HepG2 (cell line): Measurements from ENCODE around the gene AGAP3. TPM values are rescaled to one million over a fixed set of nuclear protein-coding genes. Genes with fewer than 3 reads are reported as not detected.

Source experiments
- BCL3 ChIP-seq: sonication (generic); formaldehyde crosslinking; IDR thresholded peaks from 2 replicates; pipeline ENCODE4 v1.5.1; 2020; ENCODE audit warnings: mild to moderate bottlenecking, missing genetic modification reagents, moderate library complexity
- CBX5 ChIP-seq: sonication (generic); formaldehyde crosslinking; IDR thresholded peaks from 2 replicates; pipeline ENCODE4 v1.4.0; 2020; ENCODE audit warnings: missing genetic modification reagents, borderline replicate concordance
- IKZF5 ChIP-seq: IDR thresholded peaks from 2 replicates; pipeline ENCODE4 v1.6.1; 2018; ENCODE audit warnings: missing genetic modification reagents, mild to moderate bottlenecking, missing compliant biosample characterization
- MTF2 ChIP-seq: sonication (generic); formaldehyde crosslinking; IDR thresholded peaks from 2 replicates; pipeline ENCODE4 v1.5.0; 2020; ENCODE audit warnings: missing genetic modification reagents, borderline replicate concordance
- SNAPC4 ChIP-seq: sonication (generic); formaldehyde crosslinking; IDR thresholded peaks from 2 replicates; pipeline ENCODE4 v1.4.0; 2020; ENCODE audit warnings: mild to moderate bottlenecking, missing genetic modification reagents
- ZNF614 ChIP-seq: IDR thresholded peaks from 2 replicates; pipeline ENCODE4 v1.6.1; 2018; ENCODE audit warnings: missing biosample characterization, missing genetic modification reagents, inconsistent platforms, borderline replicate concordance
- polyA plus RNA-seq, 8 experiments: library from polyadenylated mRNA; depleted of rRNA in 3 of 8; stranded (reverse) in 7 of 8; unstranded in 1 of 8; fragments of >200 nt; fragmentation: Illumina TruSeq in 4 of 8; extraction: Trizol in 4 of 8; gene quantifications; 2 replicates each; pipeline versions ENCODE4 v1.2.1 to v1.2.3, GENCODE V29; 2011 to 2016; ENCODE audit warnings: low read depth in 4 of 8, missing spikeins in 1 of 8, mixed read lengths in 1 of 8; ENCODE audit not compliant: insufficient read depth in 1 of 8
- total RNA-seq, 5 experiments: library from RNA; depleted of rRNA; stranded (reverse); fragments of >200 nt; fragmentation: Illumina TruSeq; extraction: Trizol; gene quantifications; 2 replicates each; pipeline ENCODE4 v1.2.3, GENCODE V29; 2016; ENCODE audit warnings: low read depth in 1 of 5
- TF ChIP-seq, protein P1 (sequence below): sonication (generic); formaldehyde crosslinking; IDR thresholded peaks from one replicate; pipeline ENCODE4 v1.5.1; 2020; ENCODE audit warnings: mild to moderate bottlenecking, missing genetic modification reagents; ENCODE audit errors: not compliant biosample characterization
- TF ChIP-seq, protein P2 (sequence below): sonication (generic); formaldehyde crosslinking; conservative IDR thresholded peaks from 2 replicates; pipeline ENCODE4 v1.8.0; 2022; ENCODE audit warnings: low read depth, missing genetic modification reagents

The AGAP3 gene
- total and polyA plus RNA-seq, 2 of the 13 experiments (the other 11 are each of a cell fraction or from before 2014, with no cell fraction given): 31.3 to 61.4 TPM

- TF ChIP-seq SNAPC4 (CRISPR knock-in tag): no peak
- TF ChIP-seq MTF2 (CRISPR knock-in tag): peak; percentile 88; the same call in 1 of the 2 replicates
- TF ChIP-seq CBX5: peak; percentile 73; the same call in 1 of the 2 replicates
- peak; percentile 58; the same call in 1 of the 2 replicates for TF ChIP-seq IKZF5 (CRISPR knock-in tag)
- TF ChIP-seq, protein P1, sequence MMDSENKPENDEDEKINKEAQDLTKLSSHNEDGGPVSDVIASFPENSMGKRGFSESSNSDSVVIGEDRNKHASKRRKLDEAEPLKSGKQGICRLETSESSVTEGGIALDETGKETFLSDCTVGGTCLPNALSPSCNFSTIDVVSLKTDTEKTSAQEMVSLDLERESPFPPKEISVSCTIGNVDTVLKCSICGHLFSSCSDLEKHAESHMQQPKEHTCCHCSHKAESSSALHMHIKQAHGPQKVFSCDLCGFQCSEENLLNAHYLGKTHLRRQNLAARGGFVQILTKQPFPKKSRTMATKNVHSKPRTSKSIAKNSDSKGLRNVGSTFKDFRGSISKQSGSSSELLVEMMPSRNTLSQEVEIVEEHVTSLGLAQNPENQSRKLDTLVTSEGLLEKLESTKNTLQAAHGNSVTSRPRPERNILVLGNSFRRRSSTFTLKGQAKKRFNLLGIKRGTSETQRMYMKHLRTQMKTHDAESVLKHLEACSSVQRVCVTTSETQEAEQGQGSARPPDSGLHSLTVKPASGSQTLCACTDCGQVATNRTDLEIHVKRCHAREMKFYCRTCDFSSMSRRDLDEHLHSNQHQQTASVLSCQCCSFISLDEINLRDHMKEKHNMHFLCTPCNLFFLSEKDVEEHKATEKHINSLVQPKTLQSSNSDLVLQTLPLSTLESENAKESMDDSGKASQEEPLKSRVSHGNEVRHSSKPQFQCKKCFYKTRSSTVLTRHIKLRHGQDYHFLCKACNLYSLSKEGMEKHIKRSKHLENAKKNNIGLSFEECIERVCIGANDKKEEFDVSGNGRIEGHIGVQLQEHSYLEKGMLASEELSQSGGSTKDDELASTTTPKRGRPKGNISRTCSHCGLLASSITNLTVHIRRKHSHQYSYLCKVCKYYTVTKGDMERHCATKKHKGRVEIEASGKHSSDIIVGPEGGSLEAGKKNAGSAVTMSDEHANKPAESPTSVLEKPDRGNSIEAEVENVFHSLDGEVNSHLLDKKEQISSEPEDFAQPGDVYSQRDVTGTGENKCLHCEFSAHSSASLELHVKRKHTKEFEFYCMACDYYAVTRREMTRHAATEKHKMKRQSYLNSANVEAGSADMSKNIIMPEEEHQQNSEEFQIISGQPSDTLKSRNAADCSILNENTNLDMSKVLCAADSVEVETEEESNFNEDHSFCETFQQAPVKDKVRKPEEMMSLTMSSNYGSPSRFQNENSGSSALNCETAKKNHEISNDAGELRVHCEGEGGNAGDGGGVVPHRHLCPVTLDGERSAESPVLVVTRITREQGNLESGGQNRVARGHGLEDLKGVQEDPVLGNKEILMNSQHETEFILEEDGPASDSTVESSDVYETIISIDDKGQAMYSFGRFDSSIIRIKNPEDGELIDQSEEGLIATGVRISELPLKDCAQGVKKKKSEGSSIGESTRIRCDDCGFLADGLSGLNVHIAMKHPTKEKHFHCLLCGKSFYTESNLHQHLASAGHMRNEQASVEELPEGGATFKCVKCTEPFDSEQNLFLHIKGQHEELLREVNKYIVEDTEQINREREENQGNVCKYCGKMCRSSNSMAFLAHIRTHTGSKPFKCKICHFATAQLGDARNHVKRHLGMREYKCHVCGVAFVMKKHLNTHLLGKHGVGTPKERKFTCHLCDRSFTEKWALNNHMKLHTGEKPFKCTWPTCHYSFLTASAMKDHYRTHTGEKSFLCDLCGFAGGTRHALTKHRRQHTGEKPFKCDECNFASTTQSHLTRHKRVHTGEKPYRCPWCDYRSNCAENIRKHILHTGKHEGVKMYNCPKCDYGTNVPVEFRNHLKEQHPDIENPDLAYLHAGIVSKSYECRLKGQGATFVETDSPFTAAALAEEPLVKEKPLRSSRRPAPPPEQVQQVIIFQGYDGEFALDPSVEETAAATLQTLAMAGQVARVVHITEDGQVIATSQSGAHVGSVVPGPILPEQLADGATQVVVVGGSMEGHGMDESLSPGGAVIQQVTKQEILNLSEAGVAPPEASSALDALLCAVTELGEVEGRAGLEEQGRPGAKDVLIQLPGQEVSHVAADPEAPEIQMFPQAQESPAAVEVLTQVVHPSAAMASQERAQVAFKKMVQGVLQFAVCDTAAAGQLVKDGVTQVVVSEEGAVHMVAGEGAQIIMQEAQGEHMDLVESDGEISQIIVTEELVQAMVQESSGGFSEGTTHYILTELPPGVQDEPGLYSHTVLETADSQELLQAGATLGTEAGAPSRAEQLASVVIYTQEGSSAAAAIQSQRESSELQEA: peak; percentile 43
- TF ChIP-seq, protein P2, sequence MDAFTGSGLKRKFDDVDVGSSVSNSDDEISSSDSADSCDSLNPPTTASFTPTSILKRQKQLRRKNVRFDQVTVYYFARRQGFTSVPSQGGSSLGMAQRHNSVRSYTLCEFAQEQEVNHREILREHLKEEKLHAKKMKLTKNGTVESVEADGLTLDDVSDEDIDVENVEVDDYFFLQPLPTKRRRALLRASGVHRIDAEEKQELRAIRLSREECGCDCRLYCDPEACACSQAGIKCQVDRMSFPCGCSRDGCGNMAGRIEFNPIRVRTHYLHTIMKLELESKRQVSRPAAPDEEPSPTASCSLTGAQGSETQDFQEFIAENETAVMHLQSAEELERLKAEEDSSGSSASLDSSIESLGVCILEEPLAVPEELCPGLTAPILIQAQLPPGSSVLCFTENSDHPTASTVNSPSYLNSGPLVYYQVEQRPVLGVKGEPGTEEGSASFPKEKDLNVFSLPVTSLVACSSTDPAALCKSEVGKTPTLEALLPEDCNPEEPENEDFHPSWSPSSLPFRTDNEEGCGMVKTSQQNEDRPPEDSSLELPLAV (CRISPR knock-in tag): no peak
- peak; percentile 78; the same call in 1 of the 2 replicates for TF ChIP-seq ZNF614 (CRISPR knock-in tag)
- TF ChIP-seq BCL3 (CRISPR knock-in tag): 0 out of 2 replicates have a peak, but pooled peaks have one; percentile 42
These were observed 86.2 kb downstream of the AGAP3 start (continued) for GRCh38 chr7:151172273-151173141.
